Activated T-helper 17 cell treated with anti-CD3 and anti-CD28 coated beads, Interleukin-2, amount 50 U/mL, for 72 hours (primary cell): ENCODE data around the gene OSBPL9. TPM values are rescaled to one million over a fixed set of nuclear protein-coding genes. Genes with fewer than 3 reads are reported as not detected.

Experiments
- ATAC-seq: fragments of 150-1000 bp; cut with Tn5 transposase; replicated peaks from 2 replicates; pipeline ENCODE4 v1.10.0; 2021; ENCODE audit warnings: mild to moderate bottlenecking, moderate library complexity
- H3K27ac Mint-ChIP-seq: one replicate; pipeline ENCODE4 v1.8.0; 2022; ENCODE audit warnings: mixed read lengths
- H3K27me3 Mint-ChIP-seq: one replicate; pipeline ENCODE4 v1.8.0; 2022; ENCODE audit warnings: mixed read lengths
- H3K36me3 Mint-ChIP-seq: one replicate; pipeline ENCODE4 v1.8.0; 2022; ENCODE audit warnings: low read depth, mild to moderate bottlenecking, mixed read lengths
- H3K4me1 Mint-ChIP-seq: one replicate; pipeline ENCODE4 v1.8.0; 2022; ENCODE audit warnings: mixed read lengths
- H3K4me3 Mint-ChIP-seq: one replicate; pipeline ENCODE4 v1.8.0; 2022; ENCODE audit warnings: mild to moderate bottlenecking, mixed read lengths
- H3K9me3 Mint-ChIP-seq: one replicate; pipeline ENCODE4 v1.8.0; 2022; ENCODE audit warnings: mixed read lengths
- total RNA-seq, 2 donors: library from RNA; stranded (reverse); gene quantifications; one replicate each; pipeline ENCODE4 v1.2.3, GENCODE V29; 2022

The OSBPL9 gene
- total RNA-seq, 2 donors from 2014 or later = 42.9 to 47.6 TPM

GRCh38 chr1:51653127-51653526 is 36.2 kb downstream of the OSBPL9 start:
- ATAC-seq = no peak
- Mint-ChIP-seq H3K27me3 (no peaks in the 10 kb centered on the region), H3K4me3 (no peak overlapping the region), H3K4me1 (peaks cover 5% of the 10 kb centered on the region), H3K9me3 (no peaks in the 10 kb centered on the region), H3K36me3 (peaks cover 31% of the 10 kb centered on the region), H3K27ac (no peak overlapping the region)

- H3K36me3 Mint-ChIP-seq = peaks cover 31% of the 10 kb centered on the region
- no peak overlapping the region for H3K4me3 Mint-ChIP-seq
- no peak for ATAC-seq
- H3K27me3 Mint-ChIP-seq = no peaks in the 10 kb centered on the region
- no peak overlapping the region for H3K27ac Mint-ChIP-seq
- no peaks in the 10 kb centered on the region for H3K9me3 Mint-ChIP-seq
- peaks cover 5% of the 10 kb centered on the region for H3K4me1 Mint-ChIP-seq
Observed at GRCh38 chr1:51654000-51654399, 37.1 kb downstream of the OSBPL9 start.

- Mint-ChIP-seq H3K27me3 (no peaks in the 10 kb centered on the region), H3K4me3 (no peak overlapping the region), H3K36me3 (peaks cover 31% of the 10 kb centered on the region), H3K9me3 (no peaks in the 10 kb centered on the region), H3K4me1 (peaks cover 5% of the 10 kb centered on the region), H3K27ac (no peak overlapping the region)
- ATAC-seq = no peak
Observed at GRCh38 chr1:51656374-51656773, 39.5 kb downstream of the OSBPL9 start.

GRCh38 chr1:51660580-51660979 is 43.7 kb downstream of the OSBPL9 start:
- H3K36me3 Mint-ChIP-seq = peaks cover under 1% of the 10 kb centered on the region

GRCh38 chr1:51661081-51661518 is 44.2 kb downstream of the OSBPL9 start:
- Mint-ChIP-seq H3K27me3 (no peaks in the 10 kb centered on the region), H3K9me3 (no peaks in the 10 kb centered on the region), H3K27ac (no peak overlapping the region), H3K4me1 (no peaks in the 10 kb centered on the region), H3K36me3 (no peaks in the 10 kb centered on the region), H3K4me3 (no peak overlapping the region)
- no peak for ATAC-seq

More at GRCh38 chr1:51660580-51660979, 43.7 kb downstream of the OSBPL9 start:
- Mint-ChIP-seq H3K9me3 (no peaks in the 10 kb centered on the region), H3K27me3 (no peaks in the 10 kb centered on the region), H3K4me3 (no peak overlapping the region), H3K4me1 (no peaks in the 10 kb centered on the region), H3K27ac (no peak overlapping the region)
- no peak for ATAC-seq

GRCh38 chr1:51663105-51663504 is 46.2 kb downstream of the OSBPL9 start:
- Mint-ChIP-seq H3K27me3 (no peaks in the 10 kb centered on the region), H3K9me3 (no peaks in the 10 kb centered on the region), H3K27ac (no peak overlapping the region), H3K4me3 (no peak overlapping the region), H3K4me1 (peaks cover 4% of the 10 kb centered on the region), H3K36me3 (no peaks in the 10 kb centered on the region)
- ATAC-seq = no peak

GRCh38 chr1:51663721-51664120 is 46.8 kb downstream of the OSBPL9 start:
- Mint-ChIP-seq H3K27me3 (no peaks in the 10 kb centered on the region), H3K9me3 (no peaks in the 10 kb centered on the region), H3K4me3 (no peak overlapping the region), H3K36me3 (no peaks in the 10 kb centered on the region), H3K27ac (no peak overlapping the region), H3K4me1 (peaks cover 4% of the 10 kb centered on the region)
- ATAC-seq = no peak

- Mint-ChIP-seq H3K4me1 (peaks cover 8% of the 10 kb centered on the region), H3K27me3 (no peaks in the 10 kb centered on the region), H3K36me3 (peaks cover 4% of the 10 kb centered on the region), H3K4me3 (no peak overlapping the region), H3K27ac (no peak overlapping the region), H3K9me3 (no peaks in the 10 kb centered on the region)
- ATAC-seq = no peak
Observed at GRCh38 chr1:51664421-51665240, 47.7 kb downstream of the OSBPL9 start.

- Mint-ChIP-seq H3K4me1 (peaks cover 9% of the 10 kb centered on the region), H3K27ac (no peak overlapping the region), H3K4me3 (no peak overlapping the region), H3K9me3 (no peaks in the 10 kb centered on the region), H3K36me3 (peaks cover 5% of the 10 kb centered on the region), H3K27me3 (no peaks in the 10 kb centered on the region)
- no peak for ATAC-seq
Observed at GRCh38 chr1:51666478-51666877, 49.6 kb downstream of the OSBPL9 start.

- Mint-ChIP-seq H3K4me1 (peaks cover 9% of the 10 kb centered on the region), H3K9me3 (no peaks in the 10 kb centered on the region), H3K4me3 (no peak overlapping the region), H3K36me3 (peaks cover 5% of the 10 kb centered on the region), H3K27ac (no peak overlapping the region), H3K27me3 (no peaks in the 10 kb centered on the region)
- ATAC-seq = no peak
Observed at GRCh38 chr1:51667561-51667960, 50.7 kb downstream of the OSBPL9 start.

GRCh38 chr1:51669272-51669671 is 52.4 kb downstream of the OSBPL9 start:
- Mint-ChIP-seq H3K9me3 (no peaks in the 10 kb centered on the region), H3K27ac (no peak overlapping the region), H3K27me3 (no peaks in the 10 kb centered on the region), H3K36me3 (peaks cover 5% of the 10 kb centered on the region), H3K4me1 (peaks cover 9% of the 10 kb centered on the region), H3K4me3 (no peak overlapping the region)
- no peak for ATAC-seq

- Mint-ChIP-seq H3K9me3 (no peaks in the 10 kb centered on the region), H3K4me1 (peaks cover 9% of the 10 kb centered on the region), H3K27ac (no peak overlapping the region), H3K4me3 (no peak overlapping the region), H3K36me3 (peaks cover 5% of the 10 kb centered on the region), H3K27me3 (no peaks in the 10 kb centered on the region)
- ATAC-seq = no peak
Observed at GRCh38 chr1:51669816-51670215, 52.9 kb downstream of the OSBPL9 start.

GRCh38 chr1:51671527-51672325 is 54.8 kb downstream of the OSBPL9 start:
- H3K9me3 Mint-ChIP-seq = no peaks in the 10 kb centered on the region
- H3K4me3 Mint-ChIP-seq = no peak overlapping the region
- H3K27me3 Mint-ChIP-seq = no peaks in the 10 kb centered on the region
- H3K27ac Mint-ChIP-seq = no peak overlapping the region
- ATAC-seq = no peak
- peaks cover 5% of the 10 kb centered on the region for H3K36me3 Mint-ChIP-seq
- peaks cover 6% of the 10 kb centered on the region for H3K4me1 Mint-ChIP-seq

GRCh38 chr1:51673279-51673678 is 56.4 kb downstream of the OSBPL9 start:
- no peak for ATAC-seq

More at GRCh38 chr1:51673279-51673678, 56.4 kb downstream of the OSBPL9 start:
- Mint-ChIP-seq H3K9me3 (no peaks in the 10 kb centered on the region), H3K4me1 (peaks cover 5% of the 10 kb centered on the region), H3K36me3 (peaks cover 5% of the 10 kb centered on the region), H3K27me3 (no peaks in the 10 kb centered on the region), H3K4me3 (no peak overlapping the region), H3K27ac (no peak overlapping the region)
